Astrocyte (in vitro differentiated cells and primary cell): Measurements from ENCODE around the gene PTGR1.

Source experiments
- CTCF ChIP-seq: IDR thresholded peaks from 2 replicates; pipeline ENCODE4 v1.5.1; 2011; ENCODE audit warnings: low read depth, mild to moderate bottlenecking, inconsistent platforms, low read length, moderate library complexity; ENCODE audit not compliant: insufficient read depth
- EZH2 ChIP-seq: IDR thresholded peaks from 2 replicates; pipeline ENCODE4 v1.6.1; 2012; ENCODE audit warnings: mild to moderate bottlenecking, low read length, inconsistent platforms; ENCODE audit not compliant: insufficient read depth

- TF ChIP-seq CTCF: no peak
- no peak for TF ChIP-seq EZH2
Observed at GRCh38 chr9:111631214-111631971, 31.9 kb upstream of the PTGR1 start, which contains the start of gene DNAJC25.
